ENCODE data around the gene CHIC2.

Gene CHIC2

DNA sequence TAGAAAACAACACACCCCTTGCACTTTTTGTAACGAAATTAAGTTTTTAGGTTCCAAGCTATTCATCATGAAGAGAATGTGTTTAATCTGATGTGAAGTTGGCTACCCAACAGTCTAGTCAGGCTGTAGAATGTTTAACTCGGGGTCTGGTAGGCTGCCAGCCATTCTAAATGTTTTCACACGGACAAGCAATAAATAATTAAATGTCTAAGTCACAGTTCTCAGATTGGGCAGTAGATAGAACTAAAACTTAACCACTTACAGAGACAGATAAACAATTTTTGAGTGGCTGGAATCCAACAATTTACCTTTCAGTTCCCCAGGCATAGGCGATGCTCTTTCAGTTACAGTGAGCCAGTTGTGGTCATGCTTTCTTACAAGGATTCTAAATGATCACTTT is 66.5 kb downstream of the CHIC2 start:
- no peak for DNase-seq

DNA sequence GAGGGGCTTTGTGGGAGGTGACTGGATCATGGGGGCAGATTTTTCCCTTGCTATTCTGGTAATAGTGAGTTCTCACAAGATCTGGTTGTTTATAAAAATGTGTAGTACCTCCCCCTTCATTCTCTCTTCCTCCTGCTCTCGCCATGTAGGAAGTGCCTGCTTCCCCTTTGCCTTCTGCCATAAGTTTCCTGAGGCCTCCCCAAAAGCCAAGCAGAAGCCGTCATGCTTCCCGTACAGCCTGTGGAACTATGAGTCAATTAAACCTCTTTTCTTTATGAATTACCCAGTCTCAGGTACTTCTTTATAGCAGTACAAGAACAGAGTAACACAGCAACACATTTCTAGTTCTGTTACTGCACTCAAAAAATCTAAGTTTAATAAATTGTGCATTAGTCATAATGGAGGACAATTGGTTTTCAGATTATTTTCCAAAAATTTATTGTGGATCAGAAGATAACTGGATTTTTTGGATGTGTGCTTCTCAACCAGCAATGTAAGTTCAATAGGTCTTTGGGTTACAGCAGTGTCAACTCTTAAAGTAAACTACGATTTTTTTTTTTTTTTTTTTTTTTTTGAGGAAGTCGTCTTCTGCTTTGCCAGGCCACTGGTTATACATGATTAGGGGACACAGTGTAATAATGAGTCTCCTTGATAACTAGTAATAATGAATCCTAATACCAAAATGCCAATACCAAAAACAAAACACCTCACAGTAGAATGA is 69.9 kb downstream of the CHIC2 start:
- DNase-seq: no peak

DNA sequence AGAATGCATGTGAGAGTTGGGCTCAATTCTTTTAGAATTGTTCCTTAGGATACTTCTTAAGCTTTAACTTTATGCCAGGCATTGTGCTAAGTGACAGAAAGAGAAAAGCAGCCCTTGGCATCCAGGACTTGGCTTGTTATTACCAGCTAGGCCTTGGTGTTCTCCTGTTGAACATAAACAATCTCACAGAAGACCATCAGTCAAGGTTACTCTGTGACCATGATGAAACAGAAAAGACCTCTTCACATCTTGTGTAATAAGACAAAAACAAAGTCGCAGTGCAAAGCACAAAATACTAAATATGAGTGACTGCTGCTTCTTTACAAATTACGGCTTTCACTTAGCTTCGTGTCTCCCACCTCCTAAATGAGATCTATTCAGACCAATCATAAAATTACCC is 71.6 kb downstream of the CHIC2 start:
- no peak for DNase-seq

DNA sequence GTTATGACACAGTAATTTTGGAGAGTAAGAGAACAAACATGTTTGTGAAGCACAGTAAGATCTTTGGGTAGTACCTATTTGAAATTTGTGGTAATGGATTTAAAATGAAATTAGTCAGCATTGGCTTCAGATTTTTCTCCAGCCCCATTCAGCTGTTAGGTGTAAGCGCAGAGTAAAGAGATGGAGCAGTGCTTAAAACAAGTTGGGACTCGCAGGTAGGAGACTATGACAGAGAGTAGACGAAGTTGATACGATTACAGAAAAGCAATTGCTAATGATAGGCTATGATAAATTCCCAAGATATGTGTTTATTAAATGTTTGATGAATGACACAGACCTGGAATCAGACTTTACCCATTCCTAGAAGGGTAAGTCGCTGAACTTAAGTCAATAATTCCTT is 72.6 kb downstream of the CHIC2 start:
- no peak for DNase-seq

DNA sequence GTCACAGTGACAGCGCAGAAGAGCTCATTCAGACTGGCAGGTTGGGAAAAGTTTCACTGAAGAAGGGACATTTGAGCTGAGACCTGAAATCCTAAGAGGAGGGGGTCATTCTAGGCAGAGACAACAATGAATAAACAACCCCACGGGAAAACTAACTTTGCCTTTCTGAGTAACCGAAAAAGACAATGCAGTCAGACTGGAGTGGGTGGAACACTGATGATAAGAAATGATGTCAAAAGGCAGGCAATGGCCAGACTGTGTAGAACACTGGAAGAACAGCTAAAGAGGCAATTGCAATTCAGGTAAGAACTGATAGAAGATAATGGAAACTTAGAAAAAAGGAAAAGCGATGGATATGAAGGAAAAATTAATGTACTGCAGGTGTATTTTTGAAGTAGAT is 73.8 kb downstream of the CHIC2 start:
- DNase-seq: no peak

DNA sequence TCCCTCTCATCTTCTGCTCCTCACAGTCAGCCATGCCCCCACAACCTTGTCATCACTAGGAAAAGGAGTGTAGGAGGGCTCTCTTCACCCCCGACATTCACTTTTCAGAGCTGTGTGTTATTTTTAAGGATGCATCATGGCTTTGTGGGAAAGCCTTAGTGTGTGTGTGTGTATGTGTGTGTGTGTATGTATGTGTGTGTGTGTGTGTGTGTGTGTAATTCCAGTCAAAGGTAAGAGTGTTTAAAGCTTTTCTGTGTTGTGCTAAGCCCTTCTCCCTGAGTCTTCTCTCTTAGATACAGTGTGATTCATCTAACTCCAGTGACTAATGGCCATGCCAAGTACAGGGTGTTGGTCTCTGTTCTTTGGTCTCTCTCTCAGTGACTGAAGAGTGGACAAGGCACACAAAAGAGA is 76.6 kb downstream of the CHIC2 start:
- DNase-seq: no peak

DNA sequence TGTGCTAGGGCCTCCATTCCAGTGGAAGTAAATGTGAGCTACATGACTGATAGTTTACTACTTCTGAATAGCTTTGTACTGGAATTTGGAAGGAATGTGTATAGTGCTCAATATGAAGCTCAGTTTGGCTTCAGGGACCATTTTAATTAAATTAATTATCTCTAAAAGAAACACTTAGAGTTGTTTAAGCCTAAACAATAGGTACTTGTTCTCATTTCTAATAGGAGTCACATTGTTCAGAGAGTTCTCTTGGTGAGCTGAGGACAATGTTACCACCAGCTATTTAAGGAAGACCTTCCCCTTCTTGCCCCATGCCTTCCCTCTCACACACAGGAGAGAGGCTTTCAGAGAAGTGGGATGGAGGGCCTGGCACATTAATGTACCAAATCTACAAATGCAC is 78.3 kb downstream of the CHIC2 start:
- no peak for DNase-seq

DNA sequence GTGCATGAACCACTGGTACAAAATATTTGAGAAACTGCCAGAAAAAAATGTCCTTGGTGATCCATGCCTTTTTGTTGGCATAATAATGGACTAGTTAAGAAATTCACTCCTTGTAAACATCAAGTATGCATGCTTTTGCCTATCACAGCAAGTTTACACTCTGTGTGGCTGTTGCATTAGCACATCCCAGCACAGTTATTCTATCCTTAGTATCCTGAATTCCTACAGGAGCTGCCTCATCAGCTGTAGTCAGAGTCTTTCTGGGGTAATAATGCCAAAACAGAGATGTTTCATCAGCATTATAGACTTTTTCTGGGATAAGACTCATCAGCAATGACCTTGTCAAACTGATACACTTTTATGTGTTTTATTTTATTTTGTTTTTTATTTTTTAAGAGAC is 82.8 kb downstream of the CHIC2 start:
- no peak for DNase-seq

DNA sequence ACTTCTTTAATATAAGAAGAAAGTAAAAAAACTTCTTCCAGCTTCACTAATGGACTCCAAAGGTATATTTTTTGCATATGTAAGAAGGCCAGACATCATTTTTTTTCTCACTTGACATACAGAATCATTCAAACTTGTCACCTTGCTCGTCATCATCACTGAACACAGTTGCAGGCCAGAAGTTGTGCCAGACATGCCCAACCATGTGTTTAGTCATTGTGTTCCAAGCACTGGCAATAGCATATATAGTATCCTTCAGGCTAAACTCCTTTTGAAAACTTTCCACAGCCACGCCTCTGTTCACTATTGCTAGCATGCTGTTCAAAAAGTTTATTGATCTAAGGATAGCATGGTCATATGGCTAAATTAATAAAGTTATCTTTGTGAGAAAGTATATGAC is 83.3 kb downstream of the CHIC2 start:
- no peak for DNase-seq

DNA sequence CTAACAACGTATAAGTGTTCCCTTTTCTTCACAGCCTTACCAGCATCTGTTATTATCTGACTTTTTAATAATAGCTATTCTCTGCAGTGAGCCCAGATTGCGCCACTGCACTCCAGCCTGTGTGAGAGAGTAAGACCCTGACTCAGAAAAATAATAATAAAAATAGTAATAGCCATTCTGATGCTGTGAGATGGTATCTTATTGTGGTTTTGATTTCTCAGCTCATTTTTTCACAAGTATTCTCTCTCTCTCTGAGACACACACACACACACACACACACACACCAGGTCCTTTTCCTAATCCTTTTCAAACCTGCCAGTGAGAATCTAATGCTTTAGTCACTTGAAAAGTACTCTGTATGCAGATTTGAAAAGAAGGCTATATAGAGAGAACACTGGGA is 89.8 kb downstream of the CHIC2 start:
- DNase-seq: no peak

DNA sequence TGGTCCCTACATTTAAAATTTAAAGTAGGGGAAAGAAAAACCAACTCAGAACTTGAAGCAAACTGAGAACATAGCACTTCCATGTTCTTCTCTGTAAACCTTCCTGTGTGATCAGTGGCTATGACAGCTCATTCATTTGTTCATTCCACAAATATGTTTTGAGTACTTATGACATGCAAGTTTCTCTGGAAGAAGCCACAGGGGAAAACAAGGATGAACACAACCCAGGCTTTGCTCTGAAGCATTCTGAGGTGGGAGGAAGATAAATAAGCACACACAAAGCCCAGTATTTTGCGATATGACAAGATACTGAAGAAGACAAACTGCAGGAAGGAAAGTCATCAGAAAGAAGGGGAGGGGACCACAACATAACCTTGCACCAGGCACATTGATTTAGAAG is 96.4 kb downstream of the CHIC2 start:
- no peak for DNase-seq

DNA sequence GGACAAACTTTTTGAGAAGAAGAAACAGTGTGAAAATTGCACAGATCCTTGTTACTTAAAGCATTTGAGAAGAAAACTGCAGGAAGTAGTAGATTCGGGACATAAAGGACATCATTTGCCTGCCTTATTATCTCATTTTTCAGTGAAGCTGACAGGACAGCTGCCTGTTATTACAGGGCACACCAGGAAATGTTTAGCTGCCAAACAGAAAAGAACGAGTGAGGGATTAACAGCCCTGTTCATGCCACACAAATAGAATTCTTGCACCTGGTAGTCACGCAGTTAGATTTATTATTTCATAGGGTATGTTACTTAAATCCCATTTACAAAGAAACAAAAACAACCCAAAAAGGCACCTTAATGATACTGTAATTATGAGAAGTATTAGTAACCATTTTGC is 100.6 kb downstream of the CHIC2 start:
- DNase-seq: no peak

DNA sequence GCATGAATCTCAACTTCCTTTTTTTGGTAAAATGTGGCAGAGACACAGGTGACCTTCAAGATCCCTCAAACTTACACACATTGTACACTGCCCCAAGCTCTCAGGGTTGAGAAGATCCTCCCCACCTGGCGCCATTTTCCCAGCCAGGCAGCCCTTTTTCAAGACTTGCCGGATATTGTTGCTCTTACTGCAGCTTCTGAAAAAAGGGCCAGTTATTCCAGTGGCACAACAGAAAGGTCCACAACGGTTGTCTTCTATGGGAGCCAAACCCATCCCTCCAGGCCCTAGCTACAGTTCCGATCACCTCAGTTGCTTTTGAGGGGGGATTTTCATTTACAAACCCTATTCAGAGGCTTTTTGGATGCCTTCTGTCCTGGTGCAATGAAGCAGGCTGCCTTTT is 101.1 kb downstream of the CHIC2 start:
- no peak for DNase-seq

DNA sequence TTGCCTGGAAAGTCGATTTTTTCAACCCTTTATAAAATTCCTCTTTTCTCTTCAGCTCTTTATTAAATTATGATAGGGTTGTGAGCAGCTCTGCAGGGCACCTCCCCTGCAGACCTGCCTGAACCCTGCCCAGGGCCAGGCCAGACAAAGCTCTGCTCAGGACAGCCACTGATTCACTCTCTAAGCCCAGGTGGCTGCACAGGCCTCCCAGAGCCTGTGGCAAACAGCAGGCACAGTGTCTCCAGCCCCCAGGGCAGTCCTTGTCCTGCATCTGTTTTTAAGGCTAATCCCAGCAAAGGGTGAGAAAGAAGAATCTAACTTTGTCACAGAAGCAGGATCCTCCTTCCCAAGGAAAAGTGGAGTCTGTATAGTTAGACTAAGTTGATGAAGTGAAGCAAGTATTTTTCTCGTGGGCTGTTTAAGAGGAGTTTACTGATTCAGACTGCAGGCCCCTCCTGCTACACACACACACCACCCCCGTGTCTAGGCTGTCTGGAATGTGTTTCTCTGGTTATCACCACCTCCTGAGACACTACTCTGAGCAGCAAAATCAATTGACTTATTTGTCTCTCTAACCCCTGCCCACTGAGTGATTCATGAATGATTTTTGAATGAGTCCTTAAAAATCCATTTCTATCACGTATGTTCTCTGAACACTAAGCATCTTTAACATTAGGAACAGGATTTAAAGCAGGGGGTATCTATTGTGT is 101.7 kb downstream of the CHIC2 start:
- DNase-seq: peak; percentile 23

DNA sequence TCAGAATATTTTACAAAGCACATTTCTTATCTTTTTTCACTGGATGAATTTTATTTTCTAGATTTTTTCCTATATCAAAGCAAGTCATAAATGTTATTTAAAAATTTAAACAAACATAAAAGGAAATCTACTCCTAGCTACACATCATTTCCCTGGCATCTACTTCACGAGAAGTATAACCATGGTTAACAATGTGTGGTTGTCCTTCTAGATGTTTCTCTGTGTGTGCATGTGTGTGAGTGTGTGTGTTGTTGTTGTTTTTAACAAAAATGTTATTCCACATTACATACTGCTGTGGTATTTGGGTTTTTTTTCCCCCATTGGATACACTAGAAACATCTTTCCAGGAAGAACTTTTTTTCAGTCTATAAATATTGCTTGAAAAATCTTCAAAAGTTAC is 103.1 kb downstream of the CHIC2 start:
- no peak for DNase-seq

DNA sequence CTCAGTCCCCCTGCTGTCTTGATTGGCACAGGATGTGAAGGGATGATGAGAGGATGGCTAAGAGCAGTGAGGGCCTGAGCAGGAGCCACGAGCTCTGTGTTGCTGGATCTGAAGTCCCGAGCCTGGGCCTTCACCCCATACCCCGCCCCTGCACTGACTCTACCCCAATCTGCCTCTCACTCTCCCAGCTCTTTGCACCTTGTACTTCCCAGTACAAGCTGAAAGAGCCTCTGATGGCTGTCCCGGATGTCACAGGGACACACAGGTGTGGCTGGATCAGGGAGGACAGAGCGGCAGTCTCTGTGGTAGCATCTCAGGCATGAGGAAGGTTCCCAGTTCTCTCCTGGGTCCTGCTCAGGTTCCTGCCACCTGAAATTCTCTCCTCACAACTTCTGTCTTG is 103.6 kb downstream of the CHIC2 start:
- DNase-seq: no peak
